Measurements from ENCODE around the gene IRF6.

The IRF6 gene

GRCh38 chr1:209822706-209823105 lies 16.8 kb upstream of the IRF6 start:
- Histone ChIP-seq H3K36me3 (ENCODE audit: control insufficient read depth, insufficient read depth, low read length) (no peaks in the 10 kb centered on the region), H3K9me3 (ENCODE audit: control insufficient read depth, insufficient read depth, low read depth, low read length) (no peaks in the 10 kb centered on the region), H3K27me3 (ENCODE audit: control insufficient read depth, insufficient read depth, low read length) (0 out of 2 replicates have a peak, but pooled peaks cover 6% of the 10 kb centered on the region), H3K4me1 (ENCODE audit: control insufficient read depth, insufficient read depth, low read length) (no peaks in the 10 kb centered on the region), H3K27ac (ENCODE audit: low read depth, low read length) (no peak overlapping the region), H3K4me3 (ENCODE audit: low read depth, low read length) (no peak overlapping the region), H3K9ac (ENCODE audit: low read length) (no peak overlapping the region)

GRCh38 chr1:209820986-209821385 lies 15.0 kb upstream of the IRF6 start:
- peaks cover 4% of the 10 kb centered on the region; the same call in 1 of the 2 replicates for H3K4me1 ChIP-seq (ENCODE audit: control insufficient read depth, insufficient read depth, low read length)
- 0 out of 2 replicates have a peak, but pooled peaks cover 6% of the 10 kb centered on the region for H3K27me3 ChIP-seq (ENCODE audit: control insufficient read depth, insufficient read depth, low read length)
- H3K27ac ChIP-seq (ENCODE audit: low read depth, low read length): no peak overlapping the region
- no peak overlapping the region for H3K4me3 ChIP-seq (ENCODE audit: low read depth, low read length)
- H3K36me3 ChIP-seq (ENCODE audit: control insufficient read depth, insufficient read depth, low read length): no peaks in the 10 kb centered on the region
- H3K9me3 ChIP-seq (ENCODE audit: control insufficient read depth, insufficient read depth, low read depth, low read length): no peaks in the 10 kb centered on the region
- H3K9ac ChIP-seq (ENCODE audit: low read length): no peak overlapping the region

DNA sequence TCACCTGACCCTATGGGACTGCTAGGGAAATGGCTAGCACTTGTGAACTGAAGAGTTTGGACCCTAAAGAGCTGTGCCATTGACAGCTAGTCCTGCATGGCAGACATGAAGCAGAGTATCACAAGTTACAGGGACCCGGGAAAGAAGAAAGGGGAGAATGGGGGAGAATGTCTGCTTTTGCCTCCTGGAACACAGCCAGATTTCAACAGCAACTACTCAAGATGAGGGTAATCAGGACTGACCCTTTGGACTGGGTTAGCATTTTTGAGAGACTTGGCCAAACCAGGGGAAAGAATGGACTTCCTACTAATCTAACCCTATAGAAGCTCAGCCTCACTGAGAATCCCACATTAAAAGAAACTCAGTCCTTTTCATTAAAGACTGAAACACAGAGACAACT lies 13.1 kb upstream of the IRF6 start:
- H3K9me3 ChIP-seq (ENCODE audit: control insufficient read depth, insufficient read depth, low read depth, low read length): no peaks in the 10 kb centered on the region
- peaks cover 8% of the 10 kb centered on the region; the same call in 1 of the 2 replicates for H3K4me1 ChIP-seq (ENCODE audit: control insufficient read depth, insufficient read depth, low read length)
- 0 out of 2 replicates have a peak, but pooled peaks cover 6% of the 10 kb centered on the region for H3K27me3 ChIP-seq (ENCODE audit: control insufficient read depth, insufficient read depth, low read length)
- H3K36me3 ChIP-seq (ENCODE audit: control insufficient read depth, insufficient read depth, low read length): no peaks in the 10 kb centered on the region
- no peak overlapping the region for H3K4me3 ChIP-seq (ENCODE audit: low read depth, low read length)
- H3K9ac ChIP-seq (ENCODE audit: low read length): no peak overlapping the region
- H3K27ac ChIP-seq (ENCODE audit: low read depth, low read length): no peak overlapping the region

DNA sequence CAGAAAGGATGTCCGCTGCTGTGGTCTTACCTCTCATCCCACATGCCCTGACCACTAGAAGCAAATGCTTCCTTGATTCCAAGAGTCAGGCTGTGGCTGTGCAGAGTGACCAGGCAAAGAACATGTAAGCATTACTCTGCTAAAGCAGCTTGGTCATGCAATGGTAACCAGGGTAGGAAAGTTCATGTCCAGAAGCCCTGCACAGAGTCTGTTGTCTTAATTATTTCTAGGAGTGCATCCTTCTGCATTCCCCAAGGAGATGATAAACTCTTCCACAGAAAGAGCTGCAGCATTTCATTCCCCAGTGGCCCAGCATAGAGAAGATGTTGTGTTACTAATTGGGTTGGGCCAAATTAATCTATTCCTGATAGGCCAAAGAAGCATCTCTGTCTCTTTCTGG lies 11.7 kb upstream of the IRF6 start:
- no peaks in the 10 kb centered on the region for H3K9me3 ChIP-seq (ENCODE audit: control insufficient read depth, insufficient read depth, low read depth, low read length)
- H3K27me3 ChIP-seq (ENCODE audit: control insufficient read depth, insufficient read depth, low read length): 0 out of 2 replicates have a peak, but pooled peaks cover 6% of the 10 kb centered on the region
- H3K4me1 ChIP-seq (ENCODE audit: control insufficient read depth, insufficient read depth, low read length): peaks cover 8% of the 10 kb centered on the region; the same call in 1 of the 2 replicates
- H3K36me3 ChIP-seq (ENCODE audit: control insufficient read depth, insufficient read depth, low read length): no peaks in the 10 kb centered on the region
- no peak overlapping the region for H3K9ac ChIP-seq (ENCODE audit: low read length)
- no peak overlapping the region for H3K27ac ChIP-seq (ENCODE audit: low read depth, low read length)
- no peak overlapping the region for H3K4me3 ChIP-seq (ENCODE audit: low read depth, low read length)

DNA sequence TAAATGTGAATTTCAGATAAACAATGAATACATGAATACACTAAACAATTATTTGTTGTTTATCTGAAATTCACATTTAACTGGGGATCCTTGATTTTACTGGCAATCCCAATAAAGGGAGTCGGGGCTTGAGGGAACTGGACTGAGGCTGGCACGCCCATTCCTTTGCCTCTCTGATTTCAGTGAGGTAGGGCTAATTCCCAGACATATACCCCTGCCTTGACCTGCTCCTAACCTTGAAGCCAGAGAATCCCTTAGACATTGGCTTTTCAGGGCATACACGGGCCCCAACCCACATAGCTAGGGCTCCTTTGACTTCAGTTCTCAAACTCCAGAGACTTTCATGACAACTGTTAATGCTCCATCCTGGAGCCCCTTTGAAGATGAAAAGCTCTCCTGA lies 11.0 kb upstream of the IRF6 start:
- Histone ChIP-seq H3K27me3 (ENCODE audit: control insufficient read depth, insufficient read depth, low read length) (0 out of 2 replicates have a peak, but pooled peaks cover 6% of the 10 kb centered on the region), H3K9ac (ENCODE audit: low read length) (no peak overlapping the region), H3K36me3 (ENCODE audit: control insufficient read depth, insufficient read depth, low read length) (no peaks in the 10 kb centered on the region), H3K4me3 (ENCODE audit: low read depth, low read length) (no peak overlapping the region), H3K4me1 (ENCODE audit: control insufficient read depth, insufficient read depth, low read length) (peaks cover 8% of the 10 kb centered on the region; the same call in 1 of the 2 replicates), H3K27ac (ENCODE audit: low read depth, low read length) (no peak overlapping the region), H3K9me3 (ENCODE audit: control insufficient read depth, insufficient read depth, low read depth, low read length) (no peaks in the 10 kb centered on the region)

DNA sequence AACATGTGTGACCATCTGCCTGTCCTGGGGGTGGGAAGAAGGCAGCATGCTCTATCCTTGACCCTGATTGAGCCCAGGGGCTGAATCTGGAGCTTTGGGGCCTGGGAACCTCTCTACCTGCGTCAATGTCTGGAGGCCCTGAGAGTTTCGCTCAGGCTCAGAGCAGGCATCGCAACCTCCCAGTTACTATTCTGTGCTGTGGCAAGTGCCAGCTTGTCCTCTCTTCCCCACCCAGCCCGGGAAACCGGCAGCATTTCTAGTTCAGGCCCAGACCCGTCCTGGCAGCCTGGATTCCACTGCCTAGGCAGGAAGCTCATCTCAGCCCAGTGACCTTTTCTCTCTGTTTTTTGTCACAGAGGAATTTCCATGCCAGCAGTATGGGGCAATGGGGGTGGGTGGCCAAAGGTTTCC lies 10.0 kb upstream of the IRF6 start:
- Histone ChIP-seq H3K36me3 (ENCODE audit: control insufficient read depth, insufficient read depth, low read length) (no peaks in the 10 kb centered on the region), H3K9ac (ENCODE audit: low read length) (no peak overlapping the region), H3K4me1 (ENCODE audit: control insufficient read depth, insufficient read depth, low read length) (peaks cover 8% of the 10 kb centered on the region; the same call in 1 of the 2 replicates), H3K9me3 (ENCODE audit: control insufficient read depth, insufficient read depth, low read depth, low read length) (no peaks in the 10 kb centered on the region), H3K27ac (ENCODE audit: low read depth, low read length) (no peak overlapping the region), H3K4me3 (ENCODE audit: low read depth, low read length) (no peak overlapping the region), H3K27me3 (ENCODE audit: control insufficient read depth, insufficient read depth, low read length) (0 out of 2 replicates have a peak, but pooled peaks cover 4% of the 10 kb centered on the region)

- Histone ChIP-seq H3K9me3 (ENCODE audit: control insufficient read depth, insufficient read depth, low read depth, low read length) (no peaks in the 10 kb centered on the region), H3K27ac (ENCODE audit: low read depth, low read length) (no peak overlapping the region), H3K36me3 (ENCODE audit: control insufficient read depth, insufficient read depth, low read length) (no peaks in the 10 kb centered on the region), H3K4me3 (ENCODE audit: low read depth, low read length) (no peak overlapping the region), H3K9ac (ENCODE audit: low read length) (no peak overlapping the region), H3K4me1 (ENCODE audit: control insufficient read depth, insufficient read depth, low read length) (peaks cover 8% of the 10 kb centered on the region; the same call in 1 of the 2 replicates), H3K27me3 (ENCODE audit: control insufficient read depth, insufficient read depth, low read length) (0 out of 2 replicates have a peak, but pooled peaks cover 4% of the 10 kb centered on the region)
These were observed 9.5 kb upstream of the IRF6 start for GRCh38 chr1:209815490-209815889.

- H3K9ac ChIP-seq (ENCODE audit: low read length): no peak overlapping the region
- peaks cover 8% of the 10 kb centered on the region; the same call in 1 of the 2 replicates for H3K4me1 ChIP-seq (ENCODE audit: control insufficient read depth, insufficient read depth, low read length)
- H3K36me3 ChIP-seq (ENCODE audit: control insufficient read depth, insufficient read depth, low read length): no peaks in the 10 kb centered on the region
- 0 out of 2 replicates have a peak, but pooled peaks cover under 1% of the 10 kb centered on the region for H3K27me3 ChIP-seq (ENCODE audit: control insufficient read depth, insufficient read depth, low read length)
- no peak overlapping the region for H3K4me3 ChIP-seq (ENCODE audit: low read depth, low read length)
- no peaks in the 10 kb centered on the region for H3K9me3 ChIP-seq (ENCODE audit: control insufficient read depth, insufficient read depth, low read depth, low read length)
- H3K27ac ChIP-seq (ENCODE audit: low read depth, low read length): no peak overlapping the region
These were observed 8.0 kb upstream of the IRF6 start for GRCh38 chr1:209813902-209814301.

GRCh38 chr1:209810783-209811182 lies 4.8 kb upstream of the IRF6 start:
- Histone ChIP-seq H3K27me3 (ENCODE audit: control insufficient read depth, insufficient read depth, low read length) (no peaks in the 10 kb centered on the region; the same call in 1 of the 2 replicates), H3K4me3 (ENCODE audit: low read depth, low read length) (no peak overlapping the region), H3K36me3 (ENCODE audit: control insufficient read depth, insufficient read depth, low read length) (no peaks in the 10 kb centered on the region), H3K4me1 (ENCODE audit: control insufficient read depth, insufficient read depth, low read length) (peaks cover 6% of the 10 kb centered on the region), H3K9ac (ENCODE audit: low read length) (no peak overlapping the region), H3K9me3 (ENCODE audit: control insufficient read depth, insufficient read depth, low read depth, low read length) (no peaks in the 10 kb centered on the region), H3K27ac (ENCODE audit: low read depth, low read length) (no peak overlapping the region)

GRCh38 chr1:209809611-209810010 lies 3.7 kb upstream of the IRF6 start:
- Histone ChIP-seq H3K4me1 (ENCODE audit: control insufficient read depth, insufficient read depth, low read length) (peaks cover 7% of the 10 kb centered on the region), H3K36me3 (ENCODE audit: control insufficient read depth, insufficient read depth, low read length) (no peaks in the 10 kb centered on the region), H3K9ac (ENCODE audit: low read length) (no peak overlapping the region), H3K4me3 (ENCODE audit: low read depth, low read length) (no peak overlapping the region), H3K9me3 (ENCODE audit: control insufficient read depth, insufficient read depth, low read depth, low read length) (no peaks in the 10 kb centered on the region), H3K27ac (ENCODE audit: low read depth, low read length) (no peak overlapping the region), H3K27me3 (ENCODE audit: control insufficient read depth, insufficient read depth, low read length) (peaks cover 9% of the 10 kb centered on the region; the same call in 1 of the 2 replicates)

DNA sequence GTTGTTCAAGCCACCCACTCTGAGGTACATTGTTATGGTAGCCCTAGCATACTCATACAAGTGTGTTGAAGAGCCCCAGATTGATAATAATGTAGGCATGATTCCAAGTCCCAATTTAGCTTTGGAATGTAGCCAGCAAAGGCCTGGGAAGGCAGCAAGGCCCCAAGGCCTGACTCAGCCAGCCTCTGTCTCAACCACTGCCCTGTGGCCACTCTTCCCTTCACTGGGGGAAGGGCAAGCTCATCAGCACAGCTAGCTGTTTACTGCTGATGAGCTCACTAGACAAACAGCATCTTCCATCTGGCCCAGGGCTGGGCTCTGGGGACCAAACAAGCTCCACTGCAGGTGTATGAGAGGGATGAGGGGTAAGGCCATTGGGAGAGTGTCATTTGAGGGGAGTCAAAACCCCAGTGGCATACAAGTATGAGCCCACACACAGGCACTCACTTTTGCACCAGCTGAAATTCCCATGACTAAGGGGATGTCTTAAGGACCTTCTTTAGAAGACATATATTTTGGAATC lies 2.2 kb upstream of the IRF6 start:
- Histone ChIP-seq H3K36me3 (ENCODE audit: control insufficient read depth, insufficient read depth, low read length) (no peaks in the 10 kb centered on the region), H3K9me3 (ENCODE audit: control insufficient read depth, insufficient read depth, low read depth, low read length) (no peaks in the 10 kb centered on the region), H3K9ac (ENCODE audit: low read length) (no peak overlapping the region), H3K27me3 (ENCODE audit: control insufficient read depth, insufficient read depth, low read length) (peaks cover 23% of the 10 kb centered on the region; the same call in 1 of the 2 replicates), H3K27ac (ENCODE audit: low read depth, low read length) (no peak overlapping the region), H3K4me3 (ENCODE audit: low read depth, low read length) (no peak overlapping the region), H3K4me1 (ENCODE audit: control insufficient read depth, insufficient read depth, low read length) (peaks cover 7% of the 10 kb centered on the region)

Measured in HUES6 (cell line).